ENCODE data around the gene LMAN1L.

DNA sequence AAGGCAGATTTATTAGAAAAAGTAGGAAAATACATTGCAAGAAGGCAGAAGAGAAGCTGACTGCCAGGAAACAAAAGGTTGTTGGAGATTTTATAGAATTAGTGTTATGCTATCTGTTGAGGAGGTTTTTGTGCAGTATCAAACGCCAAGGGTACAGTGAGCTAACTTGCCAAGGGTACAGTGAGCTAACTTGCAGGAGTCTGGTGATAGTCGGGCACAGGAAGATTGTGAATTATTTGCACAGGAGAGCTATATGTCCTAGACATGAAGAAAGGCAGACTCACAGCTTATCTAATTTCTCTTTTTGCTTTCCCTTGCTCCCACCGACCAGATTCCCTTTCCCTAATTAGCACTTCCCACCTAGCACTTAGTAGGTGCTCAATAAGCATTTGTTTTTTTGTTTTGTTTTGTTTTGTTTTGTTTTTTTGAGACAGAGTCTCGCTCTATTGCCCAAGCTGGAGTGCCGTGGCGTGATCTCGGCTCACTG, 33.4 kb upstream of the LMAN1L start:
- TF ChIP-seq, protein P1, sequence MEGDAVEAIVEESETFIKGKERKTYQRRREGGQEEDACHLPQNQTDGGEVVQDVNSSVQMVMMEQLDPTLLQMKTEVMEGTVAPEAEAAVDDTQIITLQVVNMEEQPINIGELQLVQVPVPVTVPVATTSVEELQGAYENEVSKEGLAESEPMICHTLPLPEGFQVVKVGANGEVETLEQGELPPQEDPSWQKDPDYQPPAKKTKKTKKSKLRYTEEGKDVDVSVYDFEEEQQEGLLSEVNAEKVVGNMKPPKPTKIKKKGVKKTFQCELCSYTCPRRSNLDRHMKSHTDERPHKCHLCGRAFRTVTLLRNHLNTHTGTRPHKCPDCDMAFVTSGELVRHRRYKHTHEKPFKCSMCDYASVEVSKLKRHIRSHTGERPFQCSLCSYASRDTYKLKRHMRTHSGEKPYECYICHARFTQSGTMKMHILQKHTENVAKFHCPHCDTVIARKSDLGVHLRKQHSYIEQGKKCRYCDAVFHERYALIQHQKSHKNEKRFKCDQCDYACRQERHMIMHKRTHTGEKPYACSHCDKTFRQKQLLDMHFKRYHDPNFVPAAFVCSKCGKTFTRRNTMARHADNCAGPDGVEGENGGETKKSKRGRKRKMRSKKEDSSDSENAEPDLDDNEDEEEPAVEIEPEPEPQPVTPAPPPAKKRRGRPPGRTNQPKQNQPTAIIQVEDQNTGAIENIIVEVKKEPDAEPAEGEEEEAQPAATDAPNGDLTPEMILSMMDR (IDR thresholded peaks at IDR 0.05 in 4 of 5, conservative IDR thresholded peaks at IDR 0.05 in 1 of 5): no peak
- no peak for TF ChIP-seq POLR2A (IDR thresholded peaks at IDR 0.05)
